Tongue (tissue), 2 donors: ENCODE data around the gene SLC9A5. TPM values are rescaled to one million over a fixed set of nuclear protein-coding genes. Genes with fewer than 3 reads are reported as not detected.
A peak's percentile ranks its signal among the peaks of the same experiment; 100 is the strongest.

Source experiments
- DNase-seq: peaks from one replicate; pipeline ENCODE4 v3.0.0-alpha.2; 2015
- total RNA-seq: library from RNA; depleted of rRNA; stranded (reverse); fragments of >200 nt; gene quantifications from one replicate; pipeline ENCODE4 v1.2.3, GENCODE V29; 2014

SLC9A5 gene
- 0.10 TPM for total RNA-seq

- DNase-seq: peak; percentile 30
Measured at GRCh38 chr16:67248401-67249177, at the start of gene SLC9A5. Gene SLC9A5, plus strand, starts transcription at chr16:67248979. Its CDS starts 36 bp downstream, at chr16:67249015.

- no peak for DNase-seq
Measured at GRCh38 chr16:67199011-67199807, 49.6 kb upstream of the SLC9A5 start, which contains the start of gene ELMO3. Gene ELMO3, plus strand, starts transcription at chr16:67199131. Its CDS starts 196 bp downstream, at chr16:67199327.

GRCh38 chr16:67199808-67200198 is 49.0 kb upstream of the SLC9A5 start:
- DNase-seq: no peak

GRCh38 chr16:67200491-67200890 is 48.3 kb upstream of the SLC9A5 start:
- no peak for DNase-seq

DNA sequence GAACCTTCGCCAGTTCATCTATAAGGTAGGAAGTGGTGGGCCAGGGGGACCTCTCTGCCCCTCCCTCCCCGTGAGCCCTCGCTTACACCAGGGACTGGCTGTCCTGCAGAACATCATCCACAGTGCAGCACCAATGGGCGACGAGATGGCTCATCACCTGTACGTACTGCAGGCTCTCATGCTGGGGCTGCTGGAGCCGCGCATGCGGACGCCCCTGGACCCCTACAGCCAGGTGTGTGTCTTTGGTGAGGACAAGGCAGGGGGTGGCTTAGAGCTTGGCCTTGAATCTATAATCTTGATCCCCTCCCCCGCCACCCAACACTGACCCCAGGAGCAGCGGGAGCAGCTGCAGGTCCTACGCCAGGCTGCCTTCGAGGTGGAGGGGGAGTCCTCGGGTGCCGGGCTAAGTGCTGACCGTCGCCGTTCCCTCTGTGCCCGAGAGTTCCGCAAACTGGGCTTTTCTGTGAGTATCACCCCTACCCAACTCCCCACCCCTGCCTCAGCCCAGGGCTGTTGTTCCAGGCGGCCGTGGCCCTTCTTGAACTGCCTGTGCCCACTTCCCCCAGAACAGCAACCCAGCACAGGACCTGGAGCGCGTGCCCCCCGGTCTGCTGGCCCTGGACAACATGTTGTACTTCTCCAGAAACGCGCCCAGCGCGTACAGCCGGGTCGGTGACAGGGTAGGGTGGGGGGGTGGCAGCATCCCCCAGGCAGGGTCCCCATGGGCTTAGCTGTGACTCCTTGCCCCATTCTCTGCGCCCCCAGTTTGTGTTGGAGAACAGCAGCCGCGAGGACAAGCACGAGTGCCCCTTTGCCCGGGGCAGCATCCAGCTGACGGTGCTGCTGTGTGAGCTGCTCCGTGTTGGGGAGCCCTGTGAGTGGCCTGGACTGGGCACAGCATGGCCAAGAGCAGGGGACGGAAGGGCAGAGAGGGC is 47.1 kb upstream of the SLC9A5 start:
- no peak for DNase-seq

DNA sequence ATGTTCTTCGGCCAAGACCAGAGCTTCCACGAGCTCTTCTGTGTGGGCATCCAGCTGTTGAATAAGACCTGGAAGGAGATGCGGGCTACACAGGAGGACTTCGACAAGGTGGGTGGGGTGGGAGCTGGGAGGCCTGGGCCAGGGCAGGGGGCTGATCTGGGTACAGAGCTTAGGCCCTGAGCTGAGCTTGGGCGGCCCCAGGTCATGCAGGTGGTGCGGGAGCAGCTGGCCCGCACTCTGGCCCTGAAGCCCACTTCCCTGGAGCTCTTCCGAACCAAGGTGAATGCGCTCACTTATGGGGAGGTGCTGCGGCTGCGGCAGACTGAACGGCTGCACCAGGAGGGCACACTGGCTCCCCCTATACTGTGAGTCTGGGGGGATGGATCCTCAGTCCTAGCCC is 46.4 kb upstream of the SLC9A5 start:
- no peak for DNase-seq

- DNase-seq: no peak
Measured at GRCh38 chr16:67202956-67203493, 45.8 kb upstream of the SLC9A5 start.

DNA sequence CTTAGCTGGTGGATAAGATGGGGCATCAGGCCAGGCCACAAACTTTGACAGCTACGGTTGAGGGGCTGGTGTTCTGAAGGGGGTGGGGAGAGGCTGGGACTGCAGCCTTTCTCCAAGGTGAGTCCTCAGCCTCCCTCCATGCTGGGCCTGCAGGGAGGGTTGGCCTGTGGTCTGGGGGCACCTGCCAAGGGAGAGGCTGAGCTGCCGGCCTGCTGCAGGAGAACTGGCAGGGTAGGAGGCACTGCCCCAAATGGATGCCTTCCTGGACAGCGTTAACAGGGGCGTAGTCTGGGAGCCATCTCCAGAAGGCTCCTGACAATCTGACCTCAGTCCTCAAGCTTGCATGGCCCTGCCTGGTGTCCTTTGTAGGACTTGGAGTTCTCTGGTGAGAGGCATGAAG is 44.7 kb upstream of the SLC9A5 start:
- no peak for DNase-seq

- DNase-seq: no peak
Measured at GRCh38 chr16:67206129-67206837, 42.5 kb upstream of the SLC9A5 start.

- DNase-seq: no peak
Measured at GRCh38 chr16:67206838-67207248, 41.9 kb upstream of the SLC9A5 start.

DNA sequence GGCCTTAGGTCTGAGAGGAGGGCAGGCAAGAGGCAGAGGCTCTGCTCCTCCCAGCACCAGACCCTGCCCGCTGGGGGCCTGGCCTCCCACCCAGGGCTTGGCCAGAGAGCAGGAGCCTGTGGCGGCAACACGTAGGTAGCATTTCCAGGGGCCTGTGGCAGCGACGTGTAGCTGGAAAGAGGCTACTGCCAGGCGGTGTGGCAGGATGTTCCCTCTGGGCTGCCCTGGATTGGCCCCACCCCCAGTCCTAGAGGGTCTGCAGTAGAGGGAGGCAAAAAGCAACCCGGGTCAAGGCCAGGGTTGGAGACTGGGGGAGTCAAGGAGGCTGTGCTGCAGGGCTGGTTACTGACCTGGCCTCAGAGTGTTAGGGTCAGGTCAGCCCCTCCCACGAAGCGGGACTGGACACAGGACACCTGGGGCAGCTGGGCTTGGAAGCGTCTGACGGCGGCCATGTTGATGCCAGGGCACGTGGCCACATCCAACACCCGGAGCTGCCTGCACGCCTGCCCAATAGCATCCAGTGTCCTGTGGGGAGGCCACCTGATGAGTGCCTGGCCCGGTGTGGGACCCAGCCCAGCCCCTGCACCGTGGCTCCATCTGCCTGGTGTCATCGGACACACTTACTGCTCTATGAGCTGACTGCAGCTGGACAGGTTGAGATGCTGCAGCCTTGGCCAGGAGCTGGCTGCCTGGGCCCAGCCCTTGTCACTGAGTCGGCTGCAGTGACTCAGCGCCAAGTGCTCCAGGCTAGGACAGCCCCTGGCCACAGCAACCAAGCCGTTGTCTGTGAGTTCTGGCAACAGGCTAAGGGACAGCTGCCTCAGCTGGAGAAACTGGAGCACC is 41.3 kb upstream of the SLC9A5 start:
- DNase-seq: no peak

- DNase-seq: no peak
Measured at GRCh38 chr16:67208154-67208896, 40.5 kb upstream of the SLC9A5 start.

DNA sequence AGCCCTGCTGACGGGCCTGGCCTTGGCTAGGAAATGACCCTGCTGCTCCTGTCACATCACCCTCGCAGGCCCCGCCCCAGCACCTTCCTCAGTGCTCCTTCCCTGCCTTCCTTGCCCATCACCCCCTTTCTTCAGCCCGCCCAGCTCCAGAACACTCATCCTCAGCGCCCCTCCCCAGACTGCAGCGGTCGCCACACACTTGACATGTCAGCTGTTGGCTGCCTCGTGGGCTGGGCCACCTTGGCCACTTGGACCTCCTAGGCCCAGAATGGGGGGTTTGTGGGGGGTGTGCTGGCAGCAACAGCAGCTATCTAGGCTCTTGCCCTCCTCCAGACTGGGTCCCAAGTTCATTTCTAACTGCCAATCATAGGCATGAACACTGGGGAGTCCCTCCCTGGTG is 39.2 kb upstream of the SLC9A5 start:
- no peak for DNase-seq

- no peak for DNase-seq
Measured at GRCh38 chr16:67210069-67210937, 38.5 kb upstream of the SLC9A5 start.

- DNase-seq: no peak
Measured at GRCh38 chr16:67211674-67212073, 37.1 kb upstream of the SLC9A5 start.

- no peak for DNase-seq
Measured at GRCh38 chr16:67212766-67213165, 36.0 kb upstream of the SLC9A5 start.

GRCh38 chr16:67213197-67214019 is 35.4 kb upstream of the SLC9A5 start:
- no peak for DNase-seq

GRCh38 chr16:67215706-67216105 is 33.1 kb upstream of the SLC9A5 start:
- no peak for DNase-seq
